Fibroblast of pulmonary artery (primary cell): Measurements from ENCODE around the gene GABARAPL2.
"Not testable (repeated sequence)": the region's sequence is repeated elsewhere in the genome, so short reads cannot be mapped to it uniquely, and the experiment has no call there.

ENCODE experiments used
- DNase-seq: peaks from one replicate; pipeline ENCODE4 v3.0.0-alpha.2; 2010; ENCODE audit warnings: low read depth
- H3K4me3 ChIP-seq: replicated peaks from 2 replicates; pipeline ENCODE4 v1.5.1; 2011; ENCODE audit warnings: low read depth, mild to moderate bottlenecking, control low read depth, low read length, moderate library complexity
- TF ChIP-seq, protein P1 (sequence below): IDR thresholded peaks from 2 replicates; pipeline ENCODE4 v1.5.1; 2011; ENCODE audit warnings: mild to moderate bottlenecking, control low read depth, low read length, inconsistent platforms; ENCODE audit errors: missing control alignments

The GABARAPL2 gene

DNA sequence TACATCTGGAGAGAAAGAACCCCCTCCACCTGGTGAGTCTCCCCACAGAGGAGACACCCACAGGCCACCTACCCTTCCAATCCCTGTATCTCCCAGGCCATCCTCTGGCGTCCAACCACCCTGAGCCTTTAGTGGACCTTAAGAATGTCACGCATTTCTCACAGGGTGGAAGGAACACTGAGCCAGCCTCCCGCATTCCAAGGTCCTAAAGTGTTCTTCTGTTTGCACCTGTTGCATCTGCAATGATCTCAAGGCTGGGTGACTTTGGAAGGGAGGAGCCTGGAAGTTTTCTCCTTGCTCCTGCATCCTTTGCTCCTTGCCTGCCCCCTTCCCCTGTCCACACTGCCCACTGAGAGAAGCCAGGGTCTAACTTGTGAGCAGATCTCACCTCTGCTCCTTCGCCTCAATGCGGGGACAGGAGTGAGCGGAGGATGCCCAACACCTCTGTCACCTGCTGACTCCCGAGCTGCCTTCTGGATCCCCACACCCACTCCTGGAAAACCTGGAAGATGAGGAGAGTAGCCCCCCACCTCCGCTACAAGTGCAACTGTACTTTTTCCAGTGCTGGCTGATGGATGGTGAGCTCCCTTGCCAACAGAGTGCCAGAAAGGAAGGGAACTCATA lies 33.9 kb upstream of the GABARAPL2 start:
- TF ChIP-seq, protein P1, sequence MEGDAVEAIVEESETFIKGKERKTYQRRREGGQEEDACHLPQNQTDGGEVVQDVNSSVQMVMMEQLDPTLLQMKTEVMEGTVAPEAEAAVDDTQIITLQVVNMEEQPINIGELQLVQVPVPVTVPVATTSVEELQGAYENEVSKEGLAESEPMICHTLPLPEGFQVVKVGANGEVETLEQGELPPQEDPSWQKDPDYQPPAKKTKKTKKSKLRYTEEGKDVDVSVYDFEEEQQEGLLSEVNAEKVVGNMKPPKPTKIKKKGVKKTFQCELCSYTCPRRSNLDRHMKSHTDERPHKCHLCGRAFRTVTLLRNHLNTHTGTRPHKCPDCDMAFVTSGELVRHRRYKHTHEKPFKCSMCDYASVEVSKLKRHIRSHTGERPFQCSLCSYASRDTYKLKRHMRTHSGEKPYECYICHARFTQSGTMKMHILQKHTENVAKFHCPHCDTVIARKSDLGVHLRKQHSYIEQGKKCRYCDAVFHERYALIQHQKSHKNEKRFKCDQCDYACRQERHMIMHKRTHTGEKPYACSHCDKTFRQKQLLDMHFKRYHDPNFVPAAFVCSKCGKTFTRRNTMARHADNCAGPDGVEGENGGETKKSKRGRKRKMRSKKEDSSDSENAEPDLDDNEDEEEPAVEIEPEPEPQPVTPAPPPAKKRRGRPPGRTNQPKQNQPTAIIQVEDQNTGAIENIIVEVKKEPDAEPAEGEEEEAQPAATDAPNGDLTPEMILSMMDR, result no peak
- H3K4me3 ChIP-seq, result no peak overlapping the region
- no peak for DNase-seq

DNA sequence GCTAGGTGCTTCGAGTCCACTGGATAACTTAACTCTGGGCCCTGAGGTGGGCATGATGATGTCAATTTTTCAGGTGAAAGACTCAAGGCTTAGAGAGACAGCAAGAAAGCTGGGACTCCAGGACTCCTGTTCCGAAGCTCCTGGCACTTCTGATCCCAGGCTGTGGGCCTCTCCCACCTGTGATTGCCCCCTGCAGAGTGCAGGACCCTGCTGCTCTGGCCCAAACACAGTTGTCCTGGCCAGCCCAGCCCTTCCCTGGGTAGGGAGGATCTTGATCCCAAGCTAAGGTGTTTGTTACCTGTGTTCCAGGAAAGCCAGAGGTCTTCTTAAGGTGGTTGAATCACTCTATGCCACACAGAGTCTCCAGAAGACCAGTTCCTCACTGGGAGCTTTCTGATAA lies 33.4 kb upstream of the GABARAPL2 start:
- TF ChIP-seq, protein P1, result no peak
- DNase-seq, result no peak
- no peak overlapping the region for H3K4me3 ChIP-seq

DNA sequence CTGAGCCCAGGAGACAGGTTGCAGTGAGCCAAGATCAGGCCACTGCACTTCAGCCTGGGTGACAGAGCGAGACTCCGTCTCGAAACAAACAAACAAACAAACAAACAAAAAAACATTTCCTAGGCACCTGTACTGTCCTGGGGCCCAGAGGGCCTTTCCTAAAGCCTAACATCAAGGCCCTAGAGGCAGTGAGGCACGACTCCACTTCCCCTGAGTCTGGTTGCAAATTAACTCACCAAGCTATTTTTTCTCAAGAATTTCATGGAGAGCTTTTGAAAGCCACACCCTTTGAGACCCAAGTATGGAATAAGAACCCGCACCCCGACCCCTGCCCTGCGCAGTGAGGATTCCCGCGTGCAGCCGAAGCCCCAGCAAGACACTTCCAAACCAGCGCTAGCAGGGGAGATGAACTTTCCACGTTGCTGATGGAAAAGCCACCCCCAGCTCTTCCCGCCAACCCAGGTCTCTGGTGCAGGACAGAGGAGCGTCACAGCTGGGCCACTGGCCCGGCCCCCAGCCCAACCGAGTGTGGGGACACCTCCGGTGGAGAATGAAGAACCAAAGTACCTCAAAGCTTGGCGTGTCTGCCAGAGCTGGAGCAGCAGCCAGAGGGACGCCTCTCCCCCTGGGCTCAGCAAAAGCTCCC lies 31.5 kb upstream of the GABARAPL2 start:
- no peak overlapping the region for H3K4me3 ChIP-seq
- no peak for DNase-seq
- TF ChIP-seq, protein P1, result no peak

DNA sequence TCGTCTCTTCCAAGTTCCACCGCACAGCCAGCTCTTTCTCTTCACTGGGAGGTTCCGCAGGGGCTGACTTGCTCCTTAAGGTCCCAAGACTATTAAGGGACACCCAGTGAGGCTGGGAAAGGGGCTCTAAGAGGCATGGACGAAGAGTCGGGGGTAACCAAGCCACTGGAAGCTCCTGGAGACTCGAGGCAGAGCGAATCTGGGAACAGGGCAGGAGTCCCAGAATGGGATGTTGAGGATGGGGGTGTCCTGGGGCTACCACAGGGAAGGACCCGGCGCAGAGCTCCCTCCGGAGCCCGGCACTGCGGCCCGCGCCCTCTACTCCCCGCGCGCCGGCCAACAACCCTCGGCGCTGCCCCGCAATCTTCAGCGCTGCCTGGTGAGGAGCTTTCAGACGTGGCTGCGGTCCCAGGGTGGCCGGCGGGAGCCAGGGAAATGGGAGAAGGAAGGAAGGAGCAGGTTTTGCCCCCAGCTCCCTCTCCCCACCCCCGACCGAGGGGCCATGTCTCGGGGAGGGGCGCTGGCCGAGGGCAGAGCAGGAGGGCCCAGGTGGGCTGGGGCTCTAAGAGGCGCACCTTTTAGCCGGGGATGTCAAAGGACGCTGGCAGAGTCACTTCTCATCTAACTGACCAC lies 30.9 kb upstream of the GABARAPL2 start:
- H3K4me3 ChIP-seq, result no peak overlapping the region
- no peak for DNase-seq
- TF ChIP-seq, protein P1, result no peak

DNA sequence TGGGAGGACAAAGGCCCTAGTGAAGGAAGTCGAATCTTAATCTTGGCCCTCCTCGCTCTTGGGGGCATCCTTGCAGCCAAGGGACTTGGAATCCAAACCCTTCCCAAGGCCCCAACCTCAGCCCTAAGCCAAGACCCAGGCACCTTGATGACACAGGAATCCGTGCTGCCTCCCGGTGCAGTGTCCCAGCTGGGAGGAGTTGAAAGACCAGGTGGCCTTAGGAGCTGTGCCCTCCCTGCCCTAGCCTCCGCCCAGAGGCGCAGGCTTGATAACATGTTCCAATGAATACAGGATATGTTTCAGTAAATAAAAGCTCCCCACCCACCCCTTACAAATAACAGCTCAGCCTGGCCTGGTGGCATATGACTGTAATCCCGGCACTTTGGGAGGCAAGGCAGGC lies 30.3 kb upstream of the GABARAPL2 start, which contains the start of gene CHST5:
Gene CHST5, minus strand, starts transcription at position 208 of the 400 bp plus-strand sequence. CDS start 5,724 bp downstream, outside the sequence.
- TF ChIP-seq, protein P1, result no peak
- no peak within 1 kb of the TSS for H3K4me3 ChIP-seq
- DNase-seq, result no peak

DNA sequence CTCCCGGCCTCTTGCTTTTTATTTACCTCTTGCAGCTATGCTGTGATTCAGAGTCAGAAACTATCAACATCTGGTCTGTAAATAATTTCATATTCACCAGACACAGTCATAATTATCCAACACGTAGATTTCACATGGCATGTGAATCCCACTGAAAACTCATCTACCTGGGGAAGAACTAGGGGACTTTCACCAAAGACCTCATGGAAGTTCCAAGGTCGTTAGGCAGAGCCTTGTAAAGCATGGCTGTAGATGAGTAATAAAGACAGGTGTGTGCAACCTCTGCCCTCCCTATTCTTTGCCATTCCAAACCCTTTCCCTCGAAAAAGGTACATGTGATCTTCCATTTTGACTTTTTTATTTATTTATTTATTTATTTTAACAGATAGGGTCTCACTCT lies 28.4 kb upstream of the GABARAPL2 start:
- TF ChIP-seq, protein P1, result no peak
- no peak for DNase-seq
- H3K4me3 ChIP-seq, result no peak overlapping the region

DNA sequence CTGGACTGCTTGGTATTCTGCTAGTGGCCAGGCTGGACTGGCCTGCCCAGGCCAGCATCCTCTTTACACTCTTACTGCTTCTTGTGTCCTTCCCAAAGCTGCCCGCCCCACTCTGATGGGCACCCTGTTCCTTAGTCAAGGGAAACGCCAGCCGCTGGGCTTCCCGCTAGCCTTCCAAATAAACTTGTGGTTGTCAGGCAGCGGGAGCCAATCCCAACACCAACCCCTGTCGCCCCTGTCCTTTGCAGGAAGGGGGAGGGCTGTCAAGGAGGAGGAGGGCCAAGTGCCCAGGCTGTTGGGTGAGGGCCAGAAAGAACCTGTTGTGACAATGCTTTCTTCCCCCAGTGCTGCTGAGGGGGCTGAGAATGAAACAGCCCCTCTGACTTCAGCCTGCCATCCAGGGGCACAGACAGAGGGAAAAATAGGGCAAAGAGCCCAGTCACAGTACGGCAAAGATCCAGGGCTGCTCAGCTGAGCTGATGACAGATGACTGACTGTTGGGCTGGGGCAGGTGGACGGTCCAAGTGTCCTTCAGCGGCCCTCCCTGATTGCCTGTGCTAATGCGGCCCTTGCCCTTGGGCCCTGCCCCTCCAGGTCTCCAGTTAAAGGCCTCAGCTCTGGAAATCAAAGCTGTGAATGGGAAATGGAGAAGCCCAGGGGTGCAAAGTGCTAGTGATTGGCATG lies 27.2 kb upstream of the GABARAPL2 start:
- not testable (repeated sequence) for H3K4me3 ChIP-seq, DNase-seq
